ENCODE results near the gene CACNG4. TPM values are rescaled to one million over a fixed set of nuclear protein-coding genes. Genes with fewer than 3 reads are reported as not detected.

CACNG4 gene
- total RNA-seq, 1 experiment from 2014 or later: 46.3 TPM

- BruUV-seq (replicated peaks): no TSS peak
- no peak for DNase-seq
- Histone ChIP-seq H3K4me3 (no peak overlapping the region), H3K4me2 (no peak overlapping the region), H3K27me3 (ENCODE audit: insufficient read depth, low read depth) (no peaks in the 10 kb centered on the region), H3K9me2 (ENCODE audit: insufficient read depth) (no peaks in the 10 kb centered on the region), H2AFZ (no peak overlapping the region), H3F3A (ENCODE audit: insufficient read depth, low read depth) (0 out of 2 replicates have a peak, but pooled peaks cover under 1% of the 10 kb centered on the region), H3K4me1 (replicated peaks; ENCODE audit: insufficient read depth) (no peaks in the 10 kb centered on the region), H3K79me2 (ENCODE audit: low read depth) (no peaks in the 10 kb centered on the region), H3K27ac (no peak overlapping the region), H4K20me1 (ENCODE audit: insufficient read depth) (no peaks in the 10 kb centered on the region), H3K9me3 (ENCODE audit: insufficient read depth, low read depth) (no peaks in the 10 kb centered on the region), H3K36me3 (ENCODE audit: low read depth) (no peaks in the 10 kb centered on the region)
- ChIA-PET POLR2A (ENCODE audit: unreplicated experiment) (no interaction called here), CTCF (no interaction called here)
- intact Hi-C loops (cut with micrococcal nuclease; ENCODE audit: unreplicated experiment): no loop called here
- TF ChIP-seq EZH2 (IDR thresholded peaks at IDR 0.05; ENCODE audit: low read depth) (no peak), CTCF (conservative IDR thresholded peaks at IDR 0.05) (no peak)
Measured at GRCh38 chr17:67072885-67073284, 108.4 kb downstream of the CACNG4 start.

GRCh38 chr17:67074781-67075180 is 110.3 kb downstream of the CACNG4 start:
- ChIA-PET POLR2A (ENCODE audit: unreplicated experiment) (no interaction called here), CTCF (no interaction called here)
- H3F3A ChIP-seq (ENCODE audit: insufficient read depth, low read depth): 0 out of 2 replicates have a peak, but pooled peaks cover 7% of the 10 kb centered on the region
- H3K9me2 ChIP-seq (ENCODE audit: insufficient read depth): no peaks in the 10 kb centered on the region
- no peaks in the 10 kb centered on the region for H3K79me2 ChIP-seq (ENCODE audit: low read depth)
- BruUV-seq (replicated peaks): no TSS peak
- no peaks in the 10 kb centered on the region for H4K20me1 ChIP-seq (ENCODE audit: insufficient read depth)
- no peak overlapping the region for H3K27ac ChIP-seq
- H3K4me1 ChIP-seq (replicated peaks; ENCODE audit: insufficient read depth): no peaks in the 10 kb centered on the region
- DNase-seq: no peak
- H3K36me3 ChIP-seq (ENCODE audit: low read depth): no peaks in the 10 kb centered on the region
- H3K27me3 ChIP-seq (ENCODE audit: insufficient read depth, low read depth): no peaks in the 10 kb centered on the region
- no peak for TF ChIP-seq EZH2 (IDR thresholded peaks at IDR 0.05; ENCODE audit: low read depth)
- no peak for TF ChIP-seq CTCF (conservative IDR thresholded peaks at IDR 0.05)
- no peaks in the 10 kb centered on the region for H3K9me3 ChIP-seq (ENCODE audit: insufficient read depth, low read depth)
- H2AFZ ChIP-seq: no peak overlapping the region
- H3K4me3 ChIP-seq: no peak overlapping the region
- intact Hi-C loops (cut with micrococcal nuclease; ENCODE audit: unreplicated experiment): no loop called here
- no peak overlapping the region for H3K4me2 ChIP-seq

- Histone ChIP-seq H2AFZ (no peak overlapping the region), H3K79me2 (ENCODE audit: low read depth) (no peaks in the 10 kb centered on the region), H3K27me3 (ENCODE audit: insufficient read depth, low read depth) (no peaks in the 10 kb centered on the region), H3F3A (ENCODE audit: insufficient read depth, low read depth) (0 out of 2 replicates have a peak, but pooled peaks cover 7% of the 10 kb centered on the region), H3K4me2 (no peak overlapping the region), H3K9me3 (ENCODE audit: insufficient read depth, low read depth) (no peaks in the 10 kb centered on the region), H3K27ac (no peak overlapping the region), H3K4me3 (no peak overlapping the region), H3K36me3 (ENCODE audit: low read depth) (no peaks in the 10 kb centered on the region), H3K9me2 (ENCODE audit: insufficient read depth) (no peaks in the 10 kb centered on the region), H4K20me1 (ENCODE audit: insufficient read depth) (no peaks in the 10 kb centered on the region), H3K4me1 (replicated peaks; ENCODE audit: insufficient read depth) (no peaks in the 10 kb centered on the region)
- BruUV-seq (replicated peaks): no TSS peak
- intact Hi-C loops (cut with micrococcal nuclease; ENCODE audit: unreplicated experiment): no loop called here
- ChIA-PET CTCF (no interaction called here), POLR2A (ENCODE audit: unreplicated experiment) (interaction anchor here (0.6 kb wide), 1 partner anchor 1621 kb away, joined by 7 read pairs; no protein-coding TSS in a partner anchor)
- DNase-seq: no peak
- TF ChIP-seq CTCF (conservative IDR thresholded peaks at IDR 0.05) (no peak), EZH2 (IDR thresholded peaks at IDR 0.05; ENCODE audit: low read depth) (no peak)
Measured at GRCh38 chr17:67076290-67076689, 111.8 kb downstream of the CACNG4 start.

Measured in PC-9 (cell line).